Lung (tissue), 12 donors: Measurements from ENCODE around the gene PAQR9. TPM values are rescaled to one million over a fixed set of nuclear protein-coding genes. Genes with fewer than 3 reads are reported as not detected.

Experiments
- ATAC-seq: fragments of 200-7000 bp; cut with Tn5 transposase; one replicate; pipeline ENCODE4 v1.9.1; 2020; ENCODE audit warnings: moderate number of reproducible peaks; ENCODE audit not compliant: insufficient read depth, low FRiP score
- DNase-seq, 3 donors: peaks; one replicate each; pipeline ENCODE4 v3.0.0-alpha.2; 2013 to 2017
- H3K27ac ChIP-seq, 2 donors: one replicate each; pipeline ENCODE4 v1.5.1; 2013; ENCODE audit warnings: mild to moderate bottlenecking in 2 of 2, moderate library complexity in 2 of 2, control low read depth in 1 of 2, inconsistent platforms in 1 of 2, low read depth in 1 of 2, low read length in 1 of 2
- H3K27me3 ChIP-seq, 3 donors: one replicate each; pipeline ENCODE4 v1.5.1; 2013; ENCODE audit warnings: low read length in 2 of 3; ENCODE audit not compliant: control insufficient read depth in 3 of 3, insufficient read depth in 3 of 3
- H3K36me3 ChIP-seq, 4 donors: one replicate each; pipeline ENCODE4 v1.5.1; 2013; ENCODE audit warnings: low read length in 4 of 4, mild to moderate bottlenecking in 1 of 4, moderate library complexity in 1 of 4; ENCODE audit not compliant: control insufficient read depth in 4 of 4, insufficient read depth in 4 of 4
- H3K4me1 ChIP-seq, 5 donors: one replicate each; pipeline ENCODE4 v1.5.1; 2013; ENCODE audit warnings: low read length in 5 of 5, mild to moderate bottlenecking in 2 of 5, moderate library complexity in 1 of 5; ENCODE audit not compliant: control insufficient read depth in 5 of 5, insufficient read depth in 5 of 5
- H3K4me3 ChIP-seq: one replicate; pipeline ENCODE4 v1.5.1; 2013; ENCODE audit warnings: mild to moderate bottlenecking, control low read depth, moderate library complexity
- H3K9ac ChIP-seq, 2 donors: one replicate each; pipeline ENCODE4 v1.5.1; 2013; ENCODE audit warnings: low read length in 2 of 2, control low read depth in 1 of 2; ENCODE audit not compliant: insufficient read depth in 1 of 2
- H3K9me3 ChIP-seq, 4 donors: one replicate each; pipeline ENCODE4 v1.5.1; 2013; ENCODE audit warnings: low read length in 3 of 4, mild to moderate bottlenecking in 1 of 4, moderate library complexity in 1 of 4; ENCODE audit not compliant: control insufficient read depth in 4 of 4, insufficient read depth in 3 of 4
- CTCF ChIP-seq: IDR thresholded peaks from 2 replicates; pipeline ENCODE4 v1.5.1; 2012; ENCODE audit warnings: mild to moderate bottlenecking; ENCODE audit errors: control extremely low read depth, extremely low read depth
- WGBS, 2 donors: extraction: QIAGEN DNeasy Blood & Tissue Kit; methylation state at CpG; one replicate each; pipeline ENCODE4 v1.1.7; 2013; 5-methylcytosine and 5-hydroxymethylcytosine counted together
- polyA plus RNA-seq, 2 donors: library from polyadenylated mRNA; stranded (reverse); fragments of 200-250 nt; gene quantifications; one replicate each; pipeline ENCODE4 v1.2.1, GENCODE V29; 2013
- total RNA-seq, 2 donors: library from RNA; depleted of rRNA in 1 of 2; stranded (reverse); fragments of >200 nt in 1 of 2; gene quantifications; one replicate each; pipeline ENCODE4 v1.2.1, GENCODE V29; 2014 to 2021
- donor health status: control.
- donor health status: control.
- donor health status: Bipolar disorder and iron deficiency.
- donor health status: healthy.
- donor health status: DM: yes; HTN: yes; CAD: no.

The PAQR9 gene
- total and polyA plus RNA-seq, 4 donors, result not detected

- H3K9me3 ChIP-seq, result no peaks in the 10 kb centered on the region
- no peak overlapping the region for H3K4me3 ChIP-seq
- H3K36me3 ChIP-seq, result no peaks in the 10 kb centered on the region
- TF ChIP-seq CTCF, result no peak
- 28 to 43% methylated on average over 7 of the region's 7 CpGs for WGBS, 2 donors
- ATAC-seq (no peak), DNase-seq (peak; percentile 86 to 94 (median 90))
- peaks cover 0 to 5% (median 0%) of the 10 kb centered on the region in 3 donors for H3K27me3 ChIP-seq
- H3K9ac ChIP-seq, result no peak overlapping the region
- peaks cover 0 to 8% (median 0%) of the 10 kb centered on the region in 5 donors for H3K4me1 ChIP-seq
- peak overlapping the region in 1 of 2 donors; percentile 4 for H3K27ac ChIP-seq
These were observed 24.2 kb upstream of the PAQR9 start for GRCh38 chr3:142987707-142988106.

GRCh38 chr3:142987080-142987700 is 23.7 kb upstream of the PAQR9 start:
- Histone ChIP-seq H3K27ac (no peak overlapping the region), H3K27me3 (peaks cover 0 to 9% (median 3%) of the 10 kb centered on the region in 3 donors), H3K9me3 (no peaks in the 10 kb centered on the region), H3K9ac (no peak overlapping the region), H3K4me3 (no peak overlapping the region), H3K4me1 (peaks cover 0 to 8% (median 0%) of the 10 kb centered on the region in 5 donors), H3K36me3 (no peaks in the 10 kb centered on the region)
- ATAC-seq (no peak), DNase-seq (peak in 2 of 3 donors; percentile 72 to 77)
- WGBS, 2 donors, result 69 to 82% methylated on average over 5 of the region's 5 CpGs
- TF ChIP-seq CTCF, result peak; percentile 27

- no peak overlapping the region for H3K9ac ChIP-seq
- no peaks in the 10 kb centered on the region for H3K36me3 ChIP-seq
- H3K27ac ChIP-seq, result no peak overlapping the region
- 94 to 96% methylated on average over 3 of the region's 3 CpGs for WGBS, 2 donors
- H3K4me3 ChIP-seq, result no peak overlapping the region
- no peaks in the 10 kb centered on the region for H3K9me3 ChIP-seq
- no peak for TF ChIP-seq CTCF
- H3K27me3 ChIP-seq, result peaks cover 0 to 11% (median 7%) of the 10 kb centered on the region in 3 donors
- H3K4me1 ChIP-seq, result peaks cover 0 to 8% (median 0%) of the 10 kb centered on the region in 5 donors
- DNase-seq, result no peak
- no peak for ATAC-seq
These were observed 20.8 kb upstream of the PAQR9 start for GRCh38 chr3:142984255-142984654.
